ENCODE data around the gene GTF3C2. TPM values are rescaled to one million over a fixed set of nuclear protein-coding genes. Genes with fewer than 3 reads are reported as not detected.

The GTF3C2 gene
- total and polyA plus RNA-seq, 9 of the 15 experiments (the other 6 are each of a cell fraction or from before 2014, with no cell fraction given) = 35.5 to 96.8 (median 53.0) TPM

- TF ChIP-seq ETV1 (tag; conservative IDR thresholded peaks at IDR 0.05; ENCODE audit: low read depth) (peak; percentile 89), ATF7 (IDR thresholded peaks at IDR 0.05) (peak; percentile 93), CREM (IDR thresholded peaks at IDR 0.05; ENCODE audit: low read depth) (peak; percentile 35; the same call in 1 of the 2 replicates), RCOR1 (IDR thresholded peaks at IDR 0.05; ENCODE audit: borderline replicate concordance in 1 of 2, low read depth in 2 of 2, low read length in 2 of 2) (peak in 1 of 2 experiments; percentile 37; a peak in 1 of 4 replicates), CC2D1A (IDR thresholded peaks at IDR 0.05) (peak; percentile 74), ZC3H11A (IDR thresholded peaks at IDR 0.05; ENCODE audit: low read depth, low read length) (0 out of 2 replicates have a peak, but pooled peaks have one; percentile 37), CXXC5 (CRISPR knock-in tag; IDR thresholded peaks at IDR 0.05) (peak; percentile 34), NR2C2 (CRISPR knock-in tag; IDR thresholded peaks at IDR 0.05) (no peak), NR2C2 (tag; IDR thresholded peaks at IDR 0.05) (peak; percentile 53; the same call in 1 of the 2 replicates), ARNT (IDR thresholded peaks at IDR 0.05) (peak in 1 of 2 experiments; percentile 76; a peak in 1 of 4 replicates), NBN (IDR thresholded peaks at IDR 0.05; ENCODE audit: low read depth) (peak; percentile 58; the same call in 1 of the 2 replicates), CEBPG (CRISPR knock-in tag; IDR thresholded peaks at IDR 0.05) (no peak), CEBPG (tag; conservative IDR thresholded peaks at IDR 0.05 in 1 of 2, IDR thresholded peaks at IDR 0.05 in 1 of 2) (0 out of 4 replicates have a peak, but pooled peaks of 1 of the 2 experiments have one; percentile 28), ARID2 (IDR thresholded peaks at IDR 0.05) (0 out of 2 replicates have a peak, but pooled peaks have one; percentile 34), JUND (IDR thresholded peaks at IDR 0.05; ENCODE audit: borderline replicate concordance, low read depth, low read length) (0 out of 2 replicates have a peak, but pooled peaks have one; percentile 33), JUND (tag; IDR thresholded peaks at IDR 0.05; ENCODE audit: borderline replicate concordance, low read depth, low read length) (0 out of 3 replicates have a peak, but pooled peaks have one; percentile 7), SMARCA4 (IDR thresholded peaks at IDR 0.05) (0 out of 2 replicates have a peak, but pooled peaks have one; percentile 53), RERE (CRISPR knock-in tag; IDR thresholded peaks at IDR 0.05; ENCODE audit: borderline replicate concordance) (no peak), BHLHE40 (IDR thresholded peaks at IDR 0.05; ENCODE audit: low read length) (no peak), FOXK2 (conservative IDR thresholded peaks at IDR 0.05 in 1 of 2, IDR thresholded peaks at IDR 0.05 in 1 of 2; ENCODE audit: low read depth in 2 of 2) (peak; percentile 46 to 61; a peak in 2 of 4 replicates)
- TF ChIP-seq, protein P1, sequence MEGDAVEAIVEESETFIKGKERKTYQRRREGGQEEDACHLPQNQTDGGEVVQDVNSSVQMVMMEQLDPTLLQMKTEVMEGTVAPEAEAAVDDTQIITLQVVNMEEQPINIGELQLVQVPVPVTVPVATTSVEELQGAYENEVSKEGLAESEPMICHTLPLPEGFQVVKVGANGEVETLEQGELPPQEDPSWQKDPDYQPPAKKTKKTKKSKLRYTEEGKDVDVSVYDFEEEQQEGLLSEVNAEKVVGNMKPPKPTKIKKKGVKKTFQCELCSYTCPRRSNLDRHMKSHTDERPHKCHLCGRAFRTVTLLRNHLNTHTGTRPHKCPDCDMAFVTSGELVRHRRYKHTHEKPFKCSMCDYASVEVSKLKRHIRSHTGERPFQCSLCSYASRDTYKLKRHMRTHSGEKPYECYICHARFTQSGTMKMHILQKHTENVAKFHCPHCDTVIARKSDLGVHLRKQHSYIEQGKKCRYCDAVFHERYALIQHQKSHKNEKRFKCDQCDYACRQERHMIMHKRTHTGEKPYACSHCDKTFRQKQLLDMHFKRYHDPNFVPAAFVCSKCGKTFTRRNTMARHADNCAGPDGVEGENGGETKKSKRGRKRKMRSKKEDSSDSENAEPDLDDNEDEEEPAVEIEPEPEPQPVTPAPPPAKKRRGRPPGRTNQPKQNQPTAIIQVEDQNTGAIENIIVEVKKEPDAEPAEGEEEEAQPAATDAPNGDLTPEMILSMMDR (IDR thresholded peaks at IDR 0.05 in 2 of 3, conservative IDR thresholded peaks at IDR 0.05 in 1 of 3; ENCODE audit: insufficient read depth in 2 of 3, low read depth in 1 of 3, low read length in 3 of 3) = peak; percentile 80 to 93 (median 85)
These were observed 53.2 kb downstream of the GTF3C2 start (continued) for GRCh38 chr2:27303093-27304025.
